IMR-90 (cell line): ENCODE measurements around the gene EVL. TPM values are rescaled to one million over a fixed set of nuclear protein-coding genes. Genes with fewer than 3 reads are reported as not detected.
A peak's percentile ranks its signal among the peaks of the same experiment; 100 is the strongest.

Experiments used
- ATAC-seq: fragments of 200-7000 bp; cut with Tn5 transposase; 2 replicates; pipeline ENCODE4 v1.9.1; 2020; ENCODE audit warnings: low read depth, mild to moderate bottlenecking, moderate library complexity
- BruUV-seq: library from RNA; stranded (reverse); fragments of 400-500 nt; replicated peaks from 2 replicates; lab custom pipeline; 2021; lab: Mats Ljungman, UMichigan
- CTCF ChIA-PET: fragments of 300-600 bp; formaldehyde crosslinking; extraction: SDS; loops from one replicate; lab custom pipeline; 2021; ENCODE audit warnings: antibody characterized with exemption; lab: Yijun Ruan, JAX
- POLR2A ChIA-PET: fragments of 300-600 bp; sonication (Branson Sonifier 250); formaldehyde crosslinking; loops from one replicate; lab custom pipeline; 2022; ENCODE audit warnings: antibody characterized with exemption; ENCODE audit not compliant: unreplicated experiment; lab: Charles Lee
- DNase-seq: peaks from one replicate; pipeline ENCODE4 v3.0.0; 2013
- H2AFZ ChIP-seq: replicated peaks from 2 replicates; pipeline ENCODE3; 2013; ENCODE audit warnings: low read length, mild to moderate bottlenecking; ENCODE audit not compliant: poor library complexity
- H2AK5ac ChIP-seq: 2 replicates; pipeline ENCODE4 v1.6.1; 2013; ENCODE audit warnings: low read depth, low read length, inconsistent platforms
- H2AK9ac ChIP-seq: replicated peaks from 2 replicates; pipeline ENCODE3; 2013; ENCODE audit warnings: mild to moderate bottlenecking, low read depth, low read length, moderate library complexity; ENCODE audit not compliant: poor library complexity
- H2BK120ac ChIP-seq: 2 replicates; pipeline ENCODE4 v1.6.1; 2013; ENCODE audit warnings: low read depth, low read length, inconsistent platforms
- H2BK15ac ChIP-seq: 3 replicates; pipeline ENCODE4 v1.6.1; 2013; ENCODE audit warnings: low read depth, low read length, inconsistent platforms
- H2BK20ac ChIP-seq: 2 replicates; pipeline ENCODE4 v1.6.1; 2013; ENCODE audit warnings: low read depth, mild to moderate bottlenecking, inconsistent platforms, low read length, moderate library complexity
- H2BK5ac ChIP-seq: 2 replicates; pipeline ENCODE4 v1.6.1; 2013; ENCODE audit warnings: mild to moderate bottlenecking, low read depth, low read length, inconsistent platforms; ENCODE audit not compliant: poor library complexity, severe bottlenecking
- H3K14ac ChIP-seq: replicated peaks from 2 replicates; pipeline ENCODE4 v1.6.1; 2013; ENCODE audit warnings: low read depth, low read length, inconsistent platforms
- H3K18ac ChIP-seq: 2 replicates; pipeline ENCODE4 v1.6.1; 2013; ENCODE audit warnings: low read depth, low read length, control low read depth
- H3K23ac ChIP-seq: 2 replicates; pipeline ENCODE4 v1.6.1; 2013; ENCODE audit warnings: low read depth, low read length, inconsistent platforms
- H3K27ac ChIP-seq: 2 replicates; pipeline ENCODE4 v1.5.1; 2013; ENCODE audit warnings: mild to moderate bottlenecking, control low read depth, low read length; ENCODE audit not compliant: insufficient read depth
- H3K27me3 ChIP-seq: 2 replicates; pipeline ENCODE4 v1.6.1; 2013; ENCODE audit warnings: low read length; ENCODE audit not compliant: control insufficient read depth, insufficient read depth
- H3K36me3 ChIP-seq: 2 replicates; pipeline ENCODE4 v1.6.1; 2013; ENCODE audit warnings: low read length, mixed read lengths; ENCODE audit not compliant: control insufficient read depth, insufficient read depth
- H3K4ac ChIP-seq: 2 replicates; pipeline ENCODE4 v1.6.1; 2013; ENCODE audit warnings: low read depth, low read length, inconsistent platforms
- H3K4me1 ChIP-seq: 2 replicates; pipeline ENCODE4 v1.6.1; 2013; ENCODE audit warnings: low read length, mixed read lengths; ENCODE audit not compliant: control insufficient read depth, insufficient read depth
- H3K4me2 ChIP-seq: 2 replicates; pipeline ENCODE4 v1.6.1; 2013; ENCODE audit warnings: low read depth, mild to moderate bottlenecking, control low read depth, low read length, moderate library complexity
- H3K4me3 ChIP-seq: 2 replicates; pipeline ENCODE4 v1.5.1; 2013; ENCODE audit warnings: low read depth, mild to moderate bottlenecking, control low read depth, low read length, moderate library complexity; ENCODE audit not compliant: insufficient read depth
- H3K56ac ChIP-seq: 2 replicates; pipeline ENCODE4 v1.6.1; 2013; ENCODE audit warnings: low read length, inconsistent platforms; ENCODE audit not compliant: insufficient read depth; ENCODE audit errors: extremely low read depth
- H3K79me1 ChIP-seq, 2 experiments: 2 replicates each; pipeline ENCODE4 v1.6.1; 2013; ENCODE audit warnings: low read length in 2 of 2, inconsistent platforms in 1 of 2, low read depth in 1 of 2
- H3K9ac ChIP-seq: 2 replicates; pipeline ENCODE4 v1.6.1; 2013; ENCODE audit warnings: low read depth, low read length, control low read depth
- H3K9me1 ChIP-seq: 2 replicates; pipeline ENCODE4 v1.6.1; 2013; ENCODE audit warnings: low read length, inconsistent platforms; ENCODE audit not compliant: insufficient read depth
- H3K9me3 ChIP-seq: 2 replicates; pipeline ENCODE4 v1.6.1; 2013; ENCODE audit warnings: low read length; ENCODE audit not compliant: control insufficient read depth, insufficient read depth
- H4K20me1 ChIP-seq: 2 replicates; pipeline ENCODE4 v1.6.1; 2013; ENCODE audit warnings: low read length, inconsistent platforms; ENCODE audit not compliant: insufficient read depth
- H4K5ac ChIP-seq: 2 replicates; pipeline ENCODE4 v1.6.1; 2013; ENCODE audit warnings: mild to moderate bottlenecking, low read depth, low read length, control low read depth
- H4K8ac ChIP-seq, 2 experiments: 2 replicates each; pipeline ENCODE4 v1.6.1; 2013; ENCODE audit warnings: low read depth in 2 of 2, low read length in 2 of 2, control low read depth in 1 of 2, inconsistent platforms in 1 of 2
- H4K91ac ChIP-seq: 2 replicates; pipeline ENCODE4 v1.6.1; 2013; ENCODE audit warnings: low read depth, low read length, inconsistent platforms; ENCODE audit not compliant: insufficient read depth
- BHLHE40 ChIP-seq: fragments of 150-350 bp; IDR thresholded peaks from 2 replicates; pipeline ENCODE4 v1.6.1; 2016; ENCODE audit warnings: mild to moderate bottlenecking, low read depth, low read length
- CEBPB ChIP-seq: IDR thresholded peaks from 2 replicates; pipeline ENCODE4 v1.6.1; 2012; ENCODE audit warnings: low read depth, low read length, improper control_type of control experiment
- CHD1 ChIP-seq: IDR thresholded peaks from 2 replicates; pipeline ENCODE4 v1.6.1; 2012; ENCODE audit warnings: low read depth, low read length, improper control_type of control experiment
- FOS ChIP-seq: fragments of 150-350 bp; IDR thresholded peaks from 2 replicates; pipeline ENCODE4 v1.6.1; 2016; ENCODE audit warnings: low read depth, low read length
- MAFK ChIP-seq: IDR thresholded peaks from 2 replicates; pipeline ENCODE4 v1.6.1; 2012; ENCODE audit warnings: low read depth, low read length, improper control_type of control experiment
- MAZ ChIP-seq: IDR thresholded peaks from 2 replicates; pipeline ENCODE4 v1.6.1; 2012; ENCODE audit warnings: low read depth, mild to moderate bottlenecking, low read length, improper control_type of control experiment, moderate library complexity, borderline replicate concordance
- MXI1 ChIP-seq: IDR thresholded peaks from 2 replicates; pipeline ENCODE4 v1.6.1; 2012; ENCODE audit warnings: low read depth, mild to moderate bottlenecking, low read length, moderate library complexity, borderline replicate concordance
- NFE2L2 ChIP-seq: fragments of 150-350 bp; IDR thresholded peaks from 2 replicates; pipeline ENCODE4 v1.6.1; 2016; ENCODE audit warnings: low read depth, mild to moderate bottlenecking, low read length
- POLR2A ChIP-seq: IDR thresholded peaks from 2 replicates; pipeline ENCODE4 v1.6.1; 2012; ENCODE audit warnings: mild to moderate bottlenecking, low read depth, low read length
- RAD21 ChIP-seq: IDR thresholded peaks from 2 replicates; pipeline ENCODE4 v1.6.1; 2012; ENCODE audit warnings: low read length, improper control_type of control experiment
- RCOR1 ChIP-seq: IDR thresholded peaks from 2 replicates; pipeline ENCODE4 v1.6.1; 2012; ENCODE audit warnings: mild to moderate bottlenecking, low read length, improper control_type of control experiment; ENCODE audit not compliant: insufficient replicate concordance
- RFX5 ChIP-seq: IDR thresholded peaks from 2 replicates; pipeline ENCODE4 v1.8.0; 2012; ENCODE audit warnings: low read depth, mild to moderate bottlenecking, low read length, moderate library complexity
- SMC3 ChIP-seq: fragments of 150-350 bp; IDR thresholded peaks from 2 replicates; pipeline ENCODE4 v1.6.1; 2016; ENCODE audit warnings: low read depth, mild to moderate bottlenecking, antibody characterized with exemption, low read length, moderate library complexity
- WGBS, 2 experiments: methylation state at CpG; one replicate each; pipeline versions ENCODE4 v1.1.5 to v1.1.7; 2013; ENCODE audit warnings: missing lambda C conversion rate in 2 of 2; ENCODE audit not compliant: insufficient read length in 1 of 2; ENCODE audit errors: extremely low coverage in 2 of 2; 5-methylcytosine and 5-hydroxymethylcytosine counted together
- dilution Hi-C: fragments of 300-500 bp; cut with HindIII; formaldehyde crosslinking; loops from one replicate; pipeline ENCODE4 v1.14.3; 2018; ENCODE audit warnings: low sequenced_read_pairs; ENCODE audit not compliant: unreplicated experiment
- in situ Hi-C: fragments of 300-500 bp; cut with MboI; formaldehyde crosslinking; loops from 3 replicates; pipeline ENCODE4 v1.14.3; 2019; ENCODE audit warnings: low sequenced_read_pairs, inconsistent platforms, mixed read lengths
- intact Hi-C: fragments of 100-400 bp; cut with micrococcal nuclease; formaldehyde crosslinking; loops from 2 replicates; pipeline ENCODE4 v1.10.0; 2022
- polyA plus RNA-seq, 3 experiments: library from polyadenylated mRNA; depleted of rRNA; stranded (reverse); fragments of >200 nt; gene quantifications; 2 replicates each; pipeline ENCODE4 v1.2.3, GENCODE V29; 2012; ENCODE audit warnings: low replicate concordance in 1 of 3
- total RNA-seq: library from RNA; depleted of rRNA; stranded (reverse); fragments of >200 nt; gene quantifications from 2 replicates; pipeline ENCODE4 v1.2.3, GENCODE V29; 2012
- TF ChIP-seq, protein P1 (sequence below): fragments of 150-350 bp; IDR thresholded peaks from 2 replicates; pipeline ENCODE4 v1.6.1; 2016; ENCODE audit warnings: low read depth, mild to moderate bottlenecking, low read length, moderate library complexity, borderline replicate concordance
- TF ChIP-seq, protein P2 (sequence below): fragments of 150-350 bp; IDR thresholded peaks from 2 replicates; pipeline ENCODE4 v1.6.1; 2017; ENCODE audit warnings: mild to moderate bottlenecking, antibody characterized with exemption, low read length, low read depth
- TF ChIP-seq, protein P3 (sequence below): conservative IDR thresholded peaks from 2 replicates; pipeline ENCODE4 v1.5.1; 2012; ENCODE audit warnings: mild to moderate bottlenecking, low read depth, low read length, improper control_type of control experiment

The EVL gene
- total and polyA plus RNA-seq, 2 of the 4 experiments (the other 2 are of a cell fraction): 7.2 to 36.5 TPM

DNA sequence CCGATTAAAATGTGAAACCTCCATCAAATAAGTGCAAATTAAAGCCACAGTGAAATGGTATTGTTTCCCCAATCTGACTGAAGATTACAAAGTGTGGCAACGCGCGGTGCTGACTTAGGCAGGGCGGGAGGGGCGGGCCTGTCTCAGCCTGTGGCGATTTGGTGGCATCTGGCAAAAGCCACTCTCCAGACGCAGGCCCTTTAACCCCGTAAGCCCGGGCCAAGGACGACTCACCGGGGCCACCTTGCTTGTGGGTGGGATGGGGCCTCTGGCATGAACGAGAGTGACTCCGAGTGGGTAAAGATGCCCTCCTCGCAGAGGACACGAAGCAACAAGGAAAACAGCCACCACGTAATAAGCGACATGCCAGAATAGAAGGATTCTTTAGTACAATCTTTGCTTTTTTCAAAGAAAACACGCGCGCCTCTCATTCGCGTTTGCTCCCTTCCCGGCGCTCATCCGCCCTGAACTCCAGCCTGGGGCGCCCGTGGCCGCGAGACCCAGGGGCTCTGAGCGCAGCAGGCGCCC lies 93.4 kb downstream of the EVL start:
- BruUV-seq: no TSS peak
- no peak overlapping the region for H2BK15ac ChIP-seq
- no peak for DNase-seq
- no peaks in the 10 kb centered on the region for H3K79me1 ChIP-seq
- no peak overlapping the region for H4K8ac ChIP-seq
- WGBS, 2 experiments: no CpG with 5 or more reads among the region's 32 CpGs
- no peak overlapping the region for H3K14ac ChIP-seq
- in situ Hi-C loops (no loop called here), dilution Hi-C loops (no loop called here), intact Hi-C loops (no loop called here)
- no peak overlapping the region for H3K56ac ChIP-seq
- TF ChIP-seq CHD1 (no peak), SMC3 (no peak), FOS (no peak), RAD21 (no peak), MAZ (no peak), RCOR1 (no peak), MAFK (no peak), POLR2A (no peak), BHLHE40 (no peak), CEBPB (no peak), RFX5 (no peak), MXI1 (no peak), NFE2L2 (no peak)
- TF ChIP-seq, protein P1, sequence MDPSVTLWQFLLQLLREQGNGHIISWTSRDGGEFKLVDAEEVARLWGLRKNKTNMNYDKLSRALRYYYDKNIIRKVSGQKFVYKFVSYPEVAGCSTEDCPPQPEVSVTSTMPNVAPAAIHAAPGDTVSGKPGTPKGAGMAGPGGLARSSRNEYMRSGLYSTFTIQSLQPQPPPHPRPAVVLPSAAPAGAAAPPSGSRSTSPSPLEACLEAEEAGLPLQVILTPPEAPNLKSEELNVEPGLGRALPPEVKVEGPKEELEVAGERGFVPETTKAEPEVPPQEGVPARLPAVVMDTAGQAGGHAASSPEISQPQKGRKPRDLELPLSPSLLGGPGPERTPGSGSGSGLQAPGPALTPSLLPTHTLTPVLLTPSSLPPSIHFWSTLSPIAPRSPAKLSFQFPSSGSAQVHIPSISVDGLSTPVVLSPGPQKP: no peak
- TF ChIP-seq, protein P2, sequence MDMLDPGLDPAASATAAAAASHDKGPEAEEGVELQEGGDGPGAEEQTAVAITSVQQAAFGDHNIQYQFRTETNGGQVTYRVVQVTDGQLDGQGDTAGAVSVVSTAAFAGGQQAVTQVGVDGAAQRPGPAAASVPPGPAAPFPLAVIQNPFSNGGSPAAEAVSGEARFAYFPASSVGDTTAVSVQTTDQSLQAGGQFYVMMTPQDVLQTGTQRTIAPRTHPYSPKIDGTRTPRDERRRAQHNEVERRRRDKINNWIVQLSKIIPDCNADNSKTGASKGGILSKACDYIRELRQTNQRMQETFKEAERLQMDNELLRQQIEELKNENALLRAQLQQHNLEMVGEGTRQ: no peak
- TF ChIP-seq, protein P3, sequence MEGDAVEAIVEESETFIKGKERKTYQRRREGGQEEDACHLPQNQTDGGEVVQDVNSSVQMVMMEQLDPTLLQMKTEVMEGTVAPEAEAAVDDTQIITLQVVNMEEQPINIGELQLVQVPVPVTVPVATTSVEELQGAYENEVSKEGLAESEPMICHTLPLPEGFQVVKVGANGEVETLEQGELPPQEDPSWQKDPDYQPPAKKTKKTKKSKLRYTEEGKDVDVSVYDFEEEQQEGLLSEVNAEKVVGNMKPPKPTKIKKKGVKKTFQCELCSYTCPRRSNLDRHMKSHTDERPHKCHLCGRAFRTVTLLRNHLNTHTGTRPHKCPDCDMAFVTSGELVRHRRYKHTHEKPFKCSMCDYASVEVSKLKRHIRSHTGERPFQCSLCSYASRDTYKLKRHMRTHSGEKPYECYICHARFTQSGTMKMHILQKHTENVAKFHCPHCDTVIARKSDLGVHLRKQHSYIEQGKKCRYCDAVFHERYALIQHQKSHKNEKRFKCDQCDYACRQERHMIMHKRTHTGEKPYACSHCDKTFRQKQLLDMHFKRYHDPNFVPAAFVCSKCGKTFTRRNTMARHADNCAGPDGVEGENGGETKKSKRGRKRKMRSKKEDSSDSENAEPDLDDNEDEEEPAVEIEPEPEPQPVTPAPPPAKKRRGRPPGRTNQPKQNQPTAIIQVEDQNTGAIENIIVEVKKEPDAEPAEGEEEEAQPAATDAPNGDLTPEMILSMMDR: no peak
- H2BK5ac ChIP-seq: no peak overlapping the region
- ChIA-PET CTCF (interaction anchor here (0.6 kb wide), 1 partner anchor 32 kb away, joined by 5 read pairs; no protein-coding TSS in a partner anchor), POLR2A (no interaction called here)
- H3K27ac ChIP-seq: no peak overlapping the region
- no peak overlapping the region for H3K4ac ChIP-seq
- H2BK20ac ChIP-seq: no peak overlapping the region
- ATAC-seq: no peak
- H2BK120ac ChIP-seq: no peak overlapping the region
- H3K9me1 ChIP-seq: no peaks in the 10 kb centered on the region
- H3K27me3 ChIP-seq: peaks cover 49% of the 10 kb centered on the region
- H4K20me1 ChIP-seq: no peaks in the 10 kb centered on the region
- H4K5ac ChIP-seq: no peak overlapping the region
- peak overlapping the region; percentile 44 for H3K4me2 ChIP-seq
- no peak overlapping the region for H3K4me3 ChIP-seq
- no peaks in the 10 kb centered on the region for H3K36me3 ChIP-seq
- no peak overlapping the region for H3K18ac ChIP-seq
- no peak overlapping the region for H3K9ac ChIP-seq
- no peak overlapping the region for H4K91ac ChIP-seq
- H2AFZ ChIP-seq: no peak overlapping the region
- no peak overlapping the region for H2AK9ac ChIP-seq
- H3K23ac ChIP-seq: no peak overlapping the region
- no peaks in the 10 kb centered on the region for H3K4me1 ChIP-seq
- no peak overlapping the region for H2AK5ac ChIP-seq
- H3K9me3 ChIP-seq: peaks cover 22% of the 10 kb centered on the region
